Measurements from ENCODE around the gene BRINP3.

Gene BRINP3

DNA sequence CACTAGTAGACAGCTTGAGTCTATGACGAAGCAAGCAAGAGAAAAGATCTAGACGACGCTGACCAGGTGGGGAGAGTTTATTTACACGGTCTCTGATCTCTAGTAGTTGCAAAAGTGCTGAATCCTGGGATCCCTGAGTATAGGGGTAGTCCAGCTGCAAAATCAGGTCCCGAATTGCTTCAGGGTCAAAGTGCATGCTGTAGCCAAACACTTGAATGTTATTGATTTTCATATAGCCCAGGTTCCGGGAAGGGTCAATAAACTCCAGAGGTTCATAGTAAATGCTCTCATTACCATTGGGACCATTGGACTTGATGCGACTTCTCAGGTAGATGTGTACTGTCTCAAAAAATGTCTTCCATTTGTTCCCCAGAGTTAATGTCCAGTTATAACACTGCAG lies 379.6 kb downstream of the BRINP3 start:
- no peak for DNase-seq

DNA sequence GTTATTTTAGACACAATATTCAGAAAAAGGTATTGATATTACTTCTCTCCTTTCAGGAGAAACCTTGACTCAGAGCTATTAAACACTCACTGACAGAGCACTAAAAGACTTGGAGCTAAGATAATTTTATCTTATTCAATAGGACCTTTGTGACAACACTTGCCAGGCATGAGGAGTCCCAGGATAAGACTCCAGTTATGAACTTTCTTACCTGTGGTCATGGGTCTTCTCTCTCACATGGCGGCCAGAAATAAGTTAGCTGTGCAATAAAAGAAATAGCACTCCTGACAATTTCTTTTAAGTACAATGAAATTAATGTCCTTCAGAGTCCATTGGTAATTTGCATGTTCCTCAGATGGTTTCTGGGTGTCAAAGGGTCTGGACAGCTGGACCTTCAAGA lies 382.1 kb downstream of the BRINP3 start:
- DNase-seq, result no peak

DNA sequence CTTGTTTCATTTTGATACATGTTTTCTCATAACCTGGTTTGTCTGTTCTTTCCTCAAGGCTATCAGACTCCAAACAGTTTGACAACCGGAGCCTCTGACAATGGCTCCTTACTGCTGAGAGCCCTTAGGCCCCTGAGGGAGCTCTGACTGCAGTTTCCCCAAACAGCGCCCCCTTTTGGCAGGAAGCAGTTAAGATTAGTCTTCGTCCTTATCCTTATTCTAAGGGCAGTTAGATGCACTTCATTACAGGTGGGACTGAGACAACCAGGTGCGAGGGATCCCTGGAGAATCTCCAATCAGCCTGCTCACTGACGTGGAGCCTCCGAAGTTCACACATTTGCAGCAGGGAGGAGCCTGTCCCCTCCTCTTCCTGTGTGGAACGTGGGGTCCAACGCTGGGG lies 393.1 kb downstream of the BRINP3 start:
- DNase-seq, result no peak

DNA sequence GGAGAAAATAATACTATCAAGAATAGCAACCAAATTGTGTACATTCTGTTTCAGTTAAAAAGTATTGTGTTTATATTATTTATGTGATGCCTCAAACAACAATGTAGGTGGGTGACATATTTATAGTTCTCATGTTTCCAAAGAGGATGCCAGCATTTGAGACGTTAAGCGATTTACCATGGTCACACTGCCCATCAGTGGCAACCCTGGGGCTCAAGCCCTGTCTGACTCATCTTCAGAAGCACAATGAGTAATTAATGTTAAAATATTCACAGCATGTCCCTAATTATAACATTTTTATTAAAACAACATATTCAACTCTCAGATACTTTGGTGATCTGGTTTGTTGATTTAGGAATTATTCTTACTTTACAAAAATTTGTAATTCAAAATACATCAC lies 409.4 kb downstream of the BRINP3 start:
- DNase-seq, result no peak

DNA sequence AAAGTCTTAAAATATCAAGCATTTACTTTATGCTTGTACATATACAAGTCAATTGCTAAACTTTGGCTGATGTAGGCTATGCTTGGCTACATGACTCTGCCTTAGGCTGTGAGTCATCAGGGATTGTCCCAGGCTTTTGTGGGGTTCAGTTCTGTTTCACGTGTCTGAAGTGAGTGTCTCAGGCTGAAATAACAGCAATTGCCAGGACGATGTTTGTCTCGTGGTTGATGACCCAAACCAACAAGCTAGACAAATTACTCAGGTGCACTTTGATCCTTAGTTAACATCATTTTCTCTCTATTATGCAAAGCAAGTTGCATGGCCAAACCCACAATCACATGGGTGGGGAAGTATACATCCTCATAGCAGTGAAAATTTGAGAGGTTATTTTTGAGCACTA lies 410.1 kb downstream of the BRINP3 start:
- DNase-seq, result peak; percentile 45

DNA sequence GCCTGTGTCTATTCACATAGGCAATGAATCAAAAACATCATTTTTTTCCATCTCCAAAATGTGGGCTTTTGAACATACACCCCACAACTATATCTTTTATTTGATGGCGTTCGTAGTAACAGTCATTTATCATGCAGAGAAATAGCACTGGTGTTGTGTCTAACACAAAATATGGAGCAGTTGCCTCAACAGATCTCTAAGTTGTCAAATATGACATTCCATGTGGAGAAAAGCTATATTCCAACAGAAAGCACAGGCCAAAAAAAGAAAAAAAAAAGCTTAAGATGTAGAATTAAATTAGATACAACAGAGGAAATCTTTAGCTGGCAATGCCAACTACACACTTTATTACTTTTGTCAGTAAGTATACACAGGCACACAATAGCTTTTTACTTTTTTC lies 411.7 kb downstream of the BRINP3 start:
- DNase-seq, result no peak

DNA sequence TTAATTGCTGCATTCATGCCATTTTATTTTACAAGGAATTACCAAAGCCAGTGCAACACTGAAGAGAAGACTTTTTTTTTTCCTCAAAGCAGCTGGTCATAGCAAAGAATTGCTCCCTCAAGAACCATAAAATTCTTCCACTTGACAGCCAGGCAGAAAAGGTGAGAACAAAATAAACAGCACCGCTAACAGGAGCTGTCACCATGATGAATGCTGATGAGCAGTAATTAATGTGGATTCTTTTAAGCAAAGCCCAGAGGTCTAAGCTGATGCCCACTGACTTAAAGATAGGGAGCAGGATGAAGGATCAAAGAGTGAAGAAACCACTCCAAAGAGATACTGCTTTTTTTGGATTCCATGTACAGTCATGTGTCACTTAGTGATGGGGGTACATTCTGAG lies 428.4 kb downstream of the BRINP3 start:
- no peak for DNase-seq
